Ascending aorta (tissue), 2 donors: ENCODE measurements around the gene PLIN3. TPM values are rescaled to one million over a fixed set of nuclear protein-coding genes. Genes with fewer than 3 reads are reported as not detected.

Experiments
- DNase-seq, 2 donors: peaks; one replicate each; pipeline ENCODE4 v3.0.0-alpha.2; 2019; ENCODE audit warnings: low spot score in 2 of 2
- H3K27ac ChIP-seq, 2 donors: fragments of 200-600 bp; sonication (generic); one replicate each; pipeline ENCODE4 v1.5.1; 2016 to 2017; ENCODE audit warnings: mild to moderate bottlenecking in 1 of 2
- H3K27me3 ChIP-seq: fragments of 200-600 bp; sonication (generic); one replicate; pipeline ENCODE4 v1.5.1; 2017
- H3K36me3 ChIP-seq, 2 donors: fragments of 200-600 bp; sonication (generic); one replicate each; pipeline ENCODE4 v1.5.1; 2016
- H3K4me1 ChIP-seq, 2 donors: fragments of 200-600 bp; sonication (generic); one replicate each; pipeline ENCODE4 v1.5.1; 2016 to 2017; ENCODE audit warnings: mild to moderate bottlenecking in 1 of 2
- H3K4me3 ChIP-seq, 2 donors: fragments of 200-600 bp; sonication (generic); one replicate each; pipeline ENCODE4 v1.5.1; 2016 to 2017; ENCODE audit warnings: mild to moderate bottlenecking in 1 of 2
- H3K9me3 ChIP-seq, 2 donors: fragments of 200-600 bp; sonication (generic); one replicate each; pipeline ENCODE4 v1.5.1; 2016
- intact Hi-C: fragments of 100-400 bp; cut with DNase I; formaldehyde crosslinking; loops from one replicate; pipeline ENCODE4 v1.15.1; 2023
- total RNA-seq: library from RNA; depleted of rRNA; stranded (reverse); fragments of >200 nt; gene quantifications from one replicate; pipeline ENCODE4 v1.1.0, GENCODE V29; 2016
- TF ChIP-seq, protein P1 (sequence below), 3 experiments: fragments of 200-600 bp in 2 of 3; fragments of 450-650 bp in 1 of 3; sonication (generic) in 2 of 3; IDR thresholded peaks; one replicate each; pipeline ENCODE4 v1.5.1; 2016 to 2019; ENCODE audit warnings: antibody characterized with exemption in 3 of 3, mild to moderate bottlenecking in 1 of 3, moderate library complexity in 1 of 3

Gene PLIN3
- total RNA-seq, 1 donor from 2014 or later = 84.3 TPM

DNA sequence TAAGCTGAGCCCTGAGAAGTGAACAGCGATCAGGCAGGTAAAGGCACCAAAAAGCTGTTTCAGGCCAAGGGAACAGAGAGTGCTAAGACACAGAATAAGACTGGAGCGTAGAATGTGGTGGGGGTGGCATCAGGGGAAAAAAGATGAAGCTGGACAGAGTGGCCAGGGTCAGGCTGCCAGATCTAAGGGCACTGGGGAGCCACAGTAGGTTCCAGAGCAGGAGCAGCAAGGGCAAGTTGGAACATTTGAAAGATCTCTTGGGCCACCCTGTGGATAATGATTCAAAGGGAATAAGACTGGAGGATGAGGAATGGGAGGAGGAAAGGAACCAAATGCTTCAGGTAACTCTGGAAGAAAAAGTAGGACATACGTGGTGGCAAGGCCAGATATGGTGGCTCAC is 6.5 kb upstream of the PLIN3 start:
- H3K4me1 ChIP-seq = peaks cover 3 to 15% of the 10 kb centered on the region in 2 donors
- H3K36me3 ChIP-seq = no peaks in the 10 kb centered on the region
- H3K27me3 ChIP-seq = no peaks in the 10 kb centered on the region
- no peak for DNase-seq
- no peak overlapping the region for H3K27ac ChIP-seq
- no peak overlapping the region for H3K4me3 ChIP-seq
- TF ChIP-seq, protein P1, sequence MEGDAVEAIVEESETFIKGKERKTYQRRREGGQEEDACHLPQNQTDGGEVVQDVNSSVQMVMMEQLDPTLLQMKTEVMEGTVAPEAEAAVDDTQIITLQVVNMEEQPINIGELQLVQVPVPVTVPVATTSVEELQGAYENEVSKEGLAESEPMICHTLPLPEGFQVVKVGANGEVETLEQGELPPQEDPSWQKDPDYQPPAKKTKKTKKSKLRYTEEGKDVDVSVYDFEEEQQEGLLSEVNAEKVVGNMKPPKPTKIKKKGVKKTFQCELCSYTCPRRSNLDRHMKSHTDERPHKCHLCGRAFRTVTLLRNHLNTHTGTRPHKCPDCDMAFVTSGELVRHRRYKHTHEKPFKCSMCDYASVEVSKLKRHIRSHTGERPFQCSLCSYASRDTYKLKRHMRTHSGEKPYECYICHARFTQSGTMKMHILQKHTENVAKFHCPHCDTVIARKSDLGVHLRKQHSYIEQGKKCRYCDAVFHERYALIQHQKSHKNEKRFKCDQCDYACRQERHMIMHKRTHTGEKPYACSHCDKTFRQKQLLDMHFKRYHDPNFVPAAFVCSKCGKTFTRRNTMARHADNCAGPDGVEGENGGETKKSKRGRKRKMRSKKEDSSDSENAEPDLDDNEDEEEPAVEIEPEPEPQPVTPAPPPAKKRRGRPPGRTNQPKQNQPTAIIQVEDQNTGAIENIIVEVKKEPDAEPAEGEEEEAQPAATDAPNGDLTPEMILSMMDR (IDR thresholded peaks at IDR 0.05) = no peak
- intact Hi-C loops = loop anchor here (10.0 kb wide), 1 partner anchor 421 kb away; no protein-coding TSS in a partner anchor
- H3K9me3 ChIP-seq = no peaks in the 10 kb centered on the region

DNA sequence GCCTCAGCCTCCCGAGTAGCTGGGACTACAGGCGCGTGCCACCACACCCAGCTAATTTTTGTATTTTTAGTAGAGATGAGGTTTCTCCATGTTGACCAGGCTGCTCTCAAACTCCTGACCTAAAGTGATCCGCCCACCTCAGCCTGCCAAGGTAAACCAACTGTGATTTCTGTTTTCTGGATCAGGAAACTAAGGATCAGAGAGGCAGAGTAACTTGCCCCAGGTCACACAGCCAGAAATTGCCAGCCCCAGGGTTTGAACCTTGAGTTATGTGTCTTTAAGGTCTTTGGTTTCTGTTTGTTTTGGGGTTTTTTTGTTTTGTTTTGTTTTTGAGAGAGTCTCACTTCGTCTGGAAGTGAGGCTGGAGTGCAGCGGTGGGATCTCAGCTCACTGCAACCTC is 4.2 kb upstream of the PLIN3 start:
- Histone ChIP-seq H3K36me3 (no peaks in the 10 kb centered on the region), H3K27ac (no peak overlapping the region), H3K4me1 (peaks cover 0 to 7% of the 10 kb centered on the region in 2 donors), H3K27me3 (no peaks in the 10 kb centered on the region), H3K9me3 (no peaks in the 10 kb centered on the region), H3K4me3 (no peak overlapping the region)
- TF ChIP-seq, protein P1 (IDR thresholded peaks at IDR 0.05) = no peak
- no peak for DNase-seq
- intact Hi-C loops = loop anchor here (1.0 to 10.0 kb wide), 3 partner anchors 40 to 423 kb away; no protein-coding TSS in a partner anchor

- DNase-seq = peak in 1 of 2 donors; percentile 77
- intact Hi-C loops = loop anchor here (10.0 kb wide), 1 partner anchor 425 kb away; no protein-coding TSS in a partner anchor
- no peaks in the 10 kb centered on the region for H3K9me3 ChIP-seq
- TF ChIP-seq, protein P1 (IDR thresholded peaks at IDR 0.05) = no peak
- peaks cover 5 to 17% of the 10 kb centered on the region in 2 donors for H3K4me1 ChIP-seq
- H3K27me3 ChIP-seq = no peaks in the 10 kb centered on the region
- H3K4me3 ChIP-seq = no peak overlapping the region
- no peak overlapping the region for H3K27ac ChIP-seq
- H3K36me3 ChIP-seq = no peaks in the 10 kb centered on the region
Measured at GRCh38 chr19:4870025-4870700, 2.7 kb upstream of the PLIN3 start.

- Histone ChIP-seq H3K36me3 (no peaks in the 10 kb centered on the region), H3K27ac (peak overlapping the region; percentile 66 to 68), H3K27me3 (no peaks in the 10 kb centered on the region), H3K4me3 (peak overlapping the region in 1 of 2 donors; percentile 83), H3K9me3 (no peaks in the 10 kb centered on the region), H3K4me1 (peaks cover 5 to 17% of the 10 kb centered on the region in 2 donors)
- TF ChIP-seq, protein P1 (IDR thresholded peaks at IDR 0.05) = no peak
- no peak for DNase-seq
- intact Hi-C loops = loop anchor here (5.0 kb wide), 1 partner anchor 146 kb away; the partner anchor contains the start of gene DPP9
Measured at GRCh38 chr19:4868286-4868834, 893 bp upstream of the PLIN3 start.

DNA sequence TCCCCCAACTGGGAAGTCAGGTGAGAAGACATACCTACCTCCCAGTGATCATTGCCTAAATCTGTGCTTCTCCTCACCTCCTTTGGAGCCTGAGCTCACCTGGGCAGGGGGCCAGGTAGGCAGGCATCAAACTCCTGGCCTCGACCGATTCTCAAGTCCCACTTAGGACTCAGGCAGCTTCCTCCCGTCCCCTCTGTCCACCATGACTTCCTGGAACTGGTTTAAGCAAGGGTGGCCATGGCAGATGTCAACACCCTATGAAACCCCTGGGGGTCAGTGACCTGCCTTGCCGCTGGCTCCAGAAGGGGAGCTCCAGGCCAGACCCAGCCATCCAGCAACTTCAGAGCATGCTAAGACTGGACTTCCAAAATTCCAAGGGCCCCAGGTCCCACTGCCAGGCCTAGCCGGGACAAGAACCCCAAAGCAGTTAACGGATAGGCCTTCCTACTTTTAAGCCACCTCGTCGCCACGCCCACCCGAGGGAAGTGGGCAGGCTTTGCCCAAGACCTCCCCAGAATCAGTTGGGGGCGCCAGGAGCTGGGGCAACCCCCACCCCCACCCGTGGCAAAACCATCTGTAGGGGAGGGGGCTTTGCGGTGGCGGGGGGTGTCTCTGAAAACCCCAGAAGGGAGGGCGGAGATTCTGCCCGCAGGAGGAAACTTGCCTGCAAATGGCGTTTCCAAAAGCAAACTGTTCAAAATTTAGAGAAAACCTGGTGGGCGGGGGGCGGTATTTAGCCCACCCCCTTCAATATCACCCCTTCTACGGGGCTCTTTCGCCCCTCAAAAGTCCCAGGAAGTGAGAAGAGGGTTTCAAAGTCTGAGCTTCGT is 657 bp downstream of the PLIN3 start:
- peak; percentile 30 to 84 for DNase-seq
- intact Hi-C loops = loop anchor here (1.0 to 5.0 kb wide), 5 partner anchors 43 to 145 kb away; partner anchors contain the start of genes DPP9 and KDM4B
- no peaks in the 10 kb centered on the region for H3K9me3 ChIP-seq
- H3K4me3 ChIP-seq = peak overlapping the region; percentile 71 to 83
- H3K4me1 ChIP-seq = peaks cover 5 to 17% of the 10 kb centered on the region in 2 donors
- peaks cover 0 to 2% of the 10 kb centered on the region in 2 donors for H3K36me3 ChIP-seq
- TF ChIP-seq, protein P1 (IDR thresholded peaks at IDR 0.05) = no peak
- H3K27me3 ChIP-seq = no peaks in the 10 kb centered on the region
- peak overlapping the region; percentile 68 to 81 for H3K27ac ChIP-seq
